NCI-H1930 (cell line): ENCODE results near the gene ZNF625.
"Not testable (repeated sequence)": the region's sequence is repeated elsewhere in the genome, so short reads cannot be mapped to it uniquely, and the experiment has no call there.

ENCODE experiments used
- DNase-seq, 2 experiments: peaks; one replicate each; lab custom pipeline; 2025; lab: John Stamatoyannopoulos, UW

The ZNF625 gene

GRCh38 chr19:12137221-12137940 is 19.2 kb downstream of the ZNF625 start:
- DNase-seq, result no peak

- DNase-seq, result no peak
Measured at GRCh38 chr19:12133069-12133468, 23.5 kb downstream of the ZNF625 start.

- no peak for DNase-seq
Measured at GRCh38 chr19:12126707-12127106, 29.8 kb downstream of the ZNF625 start.

GRCh38 chr19:12117201-12117970 is 39.1 kb downstream of the ZNF625 start:
- no peak for DNase-seq

GRCh38 chr19:12113121-12113520 is 43.4 kb downstream of the ZNF625 start:
- DNase-seq, result no peak

- DNase-seq, result no peak
Measured at GRCh38 chr19:12112701-12113100, 43.8 kb downstream of the ZNF625 start.

- no peak for DNase-seq
Measured at GRCh38 chr19:12111943-12112637, 44.4 kb downstream of the ZNF625 start.

GRCh38 chr19:12111176-12111575 is 45.4 kb downstream of the ZNF625 start:
- DNase-seq, result no peak

GRCh38 chr19:12103909-12104308 is 52.6 kb downstream of the ZNF625 start:
- DNase-seq, result not testable (repeated sequence)

- DNase-seq, result no peak
Measured at GRCh38 chr19:12098040-12098439, 58.5 kb downstream of the ZNF625 start.

- DNase-seq, result no peak
Measured at GRCh38 chr19:12095111-12095790, 61.3 kb downstream of the ZNF625 start.
